RWPE2 (cell line): ENCODE measurements around the gene PRORP.

ENCODE experiments used
- ATAC-seq: fragments of 200-7000 bp; cut with Tn5 transposase; 3 replicates; pipeline ENCODE4 v1.9.1; 2021; ENCODE audit warnings: low read depth
- DNase-seq: peaks from one replicate; pipeline ENCODE4 v3.0.0-alpha.2; 2020; ENCODE audit warnings: low spot score
- H3K27ac ChIP-seq: fragments of 450-650 bp; 2 replicates; pipeline ENCODE4 v1.5.1; 2017; ENCODE audit warnings: mild to moderate bottlenecking; ENCODE audit not compliant: poor library complexity, severe bottlenecking
- H3K27me3 ChIP-seq: fragments of 250-450 bp; sonication (Bioruptor Pico); 2 replicates; pipeline ENCODE4 v1.5.1; 2021; ENCODE audit warnings: mild to moderate bottlenecking, moderate library complexity; ENCODE audit not compliant: insufficient read depth, poor library complexity, severe bottlenecking
- H3K36me3 ChIP-seq: fragments of 250-450 bp; sonication (Bioruptor Pico); 2 replicates; pipeline ENCODE4 v1.5.1; 2020; ENCODE audit warnings: low read depth, mild to moderate bottlenecking, moderate library complexity
- H3K4me1 ChIP-seq: fragments of 250-450 bp; sonication (Bioruptor Pico); 2 replicates; pipeline ENCODE4 v1.5.1; 2021; ENCODE audit warnings: mild to moderate bottlenecking, moderate library complexity; ENCODE audit not compliant: insufficient read depth, poor library complexity, severe bottlenecking
- H3K4me3 ChIP-seq: fragments of 250-450 bp; sonication (Bioruptor Pico); 2 replicates; pipeline ENCODE4 v1.5.1; 2021; ENCODE audit warnings: mild to moderate bottlenecking, moderate library complexity; ENCODE audit not compliant: severe bottlenecking
- H3K9me3 ChIP-seq: fragments of 250-450 bp; sonication (Bioruptor Pico); 2 replicates; pipeline ENCODE4 v1.5.1; 2021; ENCODE audit warnings: mild to moderate bottlenecking, moderate library complexity; ENCODE audit not compliant: severe bottlenecking
- CTCF ChIP-seq: fragments of 450-650 bp; IDR thresholded peaks from one replicate; pipeline ENCODE4 v1.5.1; 2017; ENCODE audit warnings: mild to moderate bottlenecking, moderate library complexity; ENCODE audit not compliant: poor library complexity, severe bottlenecking

PRORP gene

GRCh38 chr14:35161231-35161630, 38.9 kb downstream of the PRORP start:
- H3K4me1 ChIP-seq, result peaks cover 21% of the 10 kb centered on the region
- H3K4me3 ChIP-seq, result no peak overlapping the region
- no peak for TF ChIP-seq CTCF
- H3K27me3 ChIP-seq, result no peaks in the 10 kb centered on the region
- DNase-seq (no peak), ATAC-seq (no peak)
- no peaks in the 10 kb centered on the region for H3K9me3 ChIP-seq
- H3K36me3 ChIP-seq, result peaks cover 7% of the 10 kb centered on the region; the same call in 1 of the 2 replicates
- no peak overlapping the region for H3K27ac ChIP-seq

GRCh38 chr14:35163384-35163783, 41.0 kb downstream of the PRORP start:
- DNase-seq, result no peak
- no peak overlapping the region for H3K27ac ChIP-seq
- no peak for TF ChIP-seq CTCF
- H3K27me3 ChIP-seq, result no peaks in the 10 kb centered on the region
- peaks cover 14% of the 10 kb centered on the region; the same call in 1 of the 2 replicates for H3K36me3 ChIP-seq
- peaks cover 21% of the 10 kb centered on the region for H3K4me1 ChIP-seq
- H3K9me3 ChIP-seq, result no peaks in the 10 kb centered on the region
- ATAC-seq, result no peak
- no peak overlapping the region for H3K4me3 ChIP-seq

- DNase-seq (no peak), ATAC-seq (no peak)
- Histone ChIP-seq H3K4me1 (peaks cover 14% of the 10 kb centered on the region), H3K27ac (no peak overlapping the region), H3K4me3 (no peak overlapping the region), H3K27me3 (no peaks in the 10 kb centered on the region), H3K36me3 (peaks cover 8% of the 10 kb centered on the region; the same call in 1 of the 2 replicates), H3K9me3 (no peaks in the 10 kb centered on the region)
- no peak for TF ChIP-seq CTCF
Observed at GRCh38 chr14:35164849-35165248, 42.5 kb downstream of the PRORP start.

GRCh38 chr14:35167496-35167895, 45.1 kb downstream of the PRORP start:
- no peak overlapping the region for H3K4me3 ChIP-seq
- TF ChIP-seq CTCF, result no peak

More at GRCh38 chr14:35167496-35167895, 45.1 kb downstream of the PRORP start:
- H3K9me3 ChIP-seq, result no peaks in the 10 kb centered on the region
- H3K27ac ChIP-seq, result no peak overlapping the region
- ATAC-seq (no peak), DNase-seq (no peak)
- H3K36me3 ChIP-seq, result peaks cover 12% of the 10 kb centered on the region; the same call in 1 of the 2 replicates
- no peaks in the 10 kb centered on the region for H3K27me3 ChIP-seq
- no peaks in the 10 kb centered on the region for H3K4me1 ChIP-seq
